Transverse colon (tissue), 3 donors: Measurements from ENCODE around the gene FUS.

Experiments used
- CTCF ChIP-seq, 5 experiments: fragments of 200-600 bp in 3 of 5; fragments of 450-650 bp in 2 of 5; sonication (generic) in 3 of 5; IDR thresholded peaks; 1 replicate in 2 of 5; 2 replicates in 3 of 5; pipeline ENCODE4 v1.5.1; 2016 to 2017; ENCODE audit warnings: antibody characterized with exemption in 5 of 5, inconsistent platforms in 3 of 5, mild to moderate bottlenecking in 2 of 5, moderate library complexity in 1 of 5
- EP300 ChIP-seq: sonication (generic); formaldehyde crosslinking; IDR thresholded peaks from one replicate; pipeline ENCODE4 v1.6.1; 2017; ENCODE audit warnings: antibody characterized with exemption, low read depth

- TF ChIP-seq CTCF (IDR thresholded peaks at IDR 0.05) (no peak), EP300 (no peak)
Measured at GRCh38 chr16:31225193-31225592, 45.3 kb downstream of the FUS start.
